Kidney epithelial cell (primary cell): ENCODE measurements around the gene RBM15B. TPM values are rescaled to one million over a fixed set of nuclear protein-coding genes. Genes with fewer than 3 reads are reported as not detected.

Source experiments
- DNase-seq: peaks from one replicate; pipeline ENCODE4 v3.0.0-alpha.2; 2010; ENCODE audit warnings: low read depth
- H3K27me3 ChIP-seq: 2 replicates; pipeline ENCODE4 v1.6.0; 2011; ENCODE audit warnings: low read length; ENCODE audit not compliant: control insufficient read depth, insufficient read depth
- H3K36me3 ChIP-seq: 2 replicates; pipeline ENCODE4 v1.5.1; 2011; ENCODE audit warnings: low read length; ENCODE audit not compliant: control insufficient read depth, insufficient read depth
- H3K4me3 ChIP-seq: 2 replicates; pipeline ENCODE4 v1.5.1; 2011; ENCODE audit warnings: low read depth, mild to moderate bottlenecking, control low read depth, low read length
- CTCF ChIP-seq: IDR thresholded peaks from 2 replicates; pipeline ENCODE4 v1.5.1; 2011; ENCODE audit warnings: mild to moderate bottlenecking, moderate library complexity, low read length, control low read depth, inconsistent platforms; ENCODE audit not compliant: insufficient read depth, poor library complexity, severe bottlenecking
- total RNA-seq: library from RNA; depleted of rRNA; stranded (reverse); fragments of >200 nt; gene quantifications from 2 replicates; pipeline ENCODE4 v1.2.3, GENCODE V29; 2015

The RBM15B gene
- 32.6 and 38.1 TPM in 2 replicates for total RNA-seq

GRCh38 chr3:51391075-51391565, at the start of gene RBM15B:
Gene RBM15B, plus strand, starts transcription at chr3:51391285. Its CDS starts 115 bp downstream, at chr3:51391400.
- Histone ChIP-seq H3K36me3 (peaks cover 14% of the 10 kb centered on the region), H3K4me3 (peak within 1 kb of the TSS; percentile 65), H3K27me3 (no peaks in the 10 kb centered on the region)
- TF ChIP-seq CTCF, result peak; percentile 74
- DNase-seq, result peak; percentile 77

GRCh38 chr3:51343918-51344687, 47.0 kb upstream of the RBM15B start:
- DNase-seq, result no peak
- no peaks in the 10 kb centered on the region for H3K27me3 ChIP-seq
- H3K4me3 ChIP-seq, result no peak overlapping the region
- no peak for TF ChIP-seq CTCF
- no peaks in the 10 kb centered on the region for H3K36me3 ChIP-seq

- H3K4me3 ChIP-seq, result no peak overlapping the region
- no peak for DNase-seq
- TF ChIP-seq CTCF, result no peak
Measured at GRCh38 chr3:51350751-51351150, 40.3 kb upstream of the RBM15B start.

GRCh38 chr3:51353131-51353530, 38.0 kb upstream of the RBM15B start:
- Histone ChIP-seq H3K4me3 (no peak overlapping the region), H3K36me3 (no peaks in the 10 kb centered on the region), H3K27me3 (no peaks in the 10 kb centered on the region)
- TF ChIP-seq CTCF, result no peak
- DNase-seq, result no peak

More at GRCh38 chr3:51350751-51351150, 40.3 kb upstream of the RBM15B start:
- H3K27me3 ChIP-seq, result no peaks in the 10 kb centered on the region
- H3K36me3 ChIP-seq, result no peaks in the 10 kb centered on the region

GRCh38 chr3:51353691-51354090, 37.4 kb upstream of the RBM15B start:
- Histone ChIP-seq H3K36me3 (no peaks in the 10 kb centered on the region), H3K27me3 (no peaks in the 10 kb centered on the region), H3K4me3 (no peak overlapping the region)
- DNase-seq, result no peak
- no peak for TF ChIP-seq CTCF
